Progenitor cell of endocrine pancreas (in vitro differentiated cells): Measurements from ENCODE around the gene SRCAP. TPM values are rescaled to one million over a fixed set of nuclear protein-coding genes. Genes with fewer than 3 reads are reported as not detected.

Experiments
- DNase-seq: peaks from one replicate; pipeline ENCODE4 v3.0.0; 2021; ENCODE audit warnings: low spot score; ENCODE audit not compliant: unreplicated experiment
- H3K27ac Mint-ChIP-seq: 2 replicates; pipeline ENCODE4 v1.8.0; 2021; ENCODE audit warnings: mild to moderate bottlenecking, moderate library complexity, mixed read lengths
- H3K27me3 Mint-ChIP-seq: 2 replicates; pipeline ENCODE4 v1.8.0; 2021; ENCODE audit warnings: mixed read lengths
- H3K36me3 Mint-ChIP-seq: 2 replicates; pipeline ENCODE4 v1.8.0; 2022; ENCODE audit warnings: mixed read lengths; ENCODE audit not compliant: insufficient read depth
- H3K4me1 Mint-ChIP-seq: 2 replicates; pipeline ENCODE4 v1.8.0; 2021; ENCODE audit warnings: low read depth, mixed read lengths
- H3K4me3 Mint-ChIP-seq: 2 replicates; pipeline ENCODE4 v1.8.0; 2021; ENCODE audit warnings: low read depth, mild to moderate bottlenecking, moderate library complexity, mixed read lengths
- H3K9me3 Mint-ChIP-seq: 2 replicates; pipeline ENCODE4 v1.8.0; 2021; ENCODE audit warnings: low read depth, mixed read lengths
- total RNA-seq: library from RNA; stranded (reverse); gene quantifications from 2 replicates; pipeline ENCODE4 v1.2.1, GENCODE V29; 2021
- TF ChIP-seq, protein P1 (sequence below): fragments of 200-600 bp; sonication (generic); IDR thresholded peaks from one replicate; pipeline ENCODE4 v1.5.0; 2021; ENCODE audit warnings: antibody characterized with exemption, mild to moderate bottlenecking; ENCODE audit not compliant: unreplicated experiment

SRCAP gene
- total RNA-seq, 1 donor from 2014 or later = 104 TPM

DNA sequence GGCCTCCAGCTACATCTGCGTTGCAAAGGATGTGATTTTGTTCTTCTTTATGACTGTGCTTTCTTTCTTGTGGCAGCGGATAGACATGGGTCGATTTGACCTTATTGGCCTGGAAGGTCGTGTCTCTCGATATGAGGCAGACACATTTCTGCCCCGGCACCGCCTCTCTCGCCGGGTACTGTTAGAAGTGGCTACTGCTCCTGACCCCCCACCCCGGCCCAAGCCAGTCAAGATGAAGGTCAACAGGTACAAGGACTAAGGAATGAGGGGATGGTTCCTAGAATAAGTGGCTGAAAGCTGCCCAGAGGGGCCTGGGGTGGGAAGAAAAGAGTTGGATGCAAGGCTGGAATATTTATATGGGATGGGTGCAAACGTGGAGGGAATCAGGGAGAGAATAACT lies 21.1 kb downstream of the SRCAP start:
- Mint-ChIP-seq H3K27me3 (no peaks in the 10 kb centered on the region), H3K27ac (peak overlapping the region; percentile 67), H3K36me3 (peaks cover 44% of the 10 kb centered on the region), H3K9me3 (no peaks in the 10 kb centered on the region), H3K4me3 (no peak overlapping the region), H3K4me1 (no peaks in the 10 kb centered on the region)
- TF ChIP-seq, protein P1, sequence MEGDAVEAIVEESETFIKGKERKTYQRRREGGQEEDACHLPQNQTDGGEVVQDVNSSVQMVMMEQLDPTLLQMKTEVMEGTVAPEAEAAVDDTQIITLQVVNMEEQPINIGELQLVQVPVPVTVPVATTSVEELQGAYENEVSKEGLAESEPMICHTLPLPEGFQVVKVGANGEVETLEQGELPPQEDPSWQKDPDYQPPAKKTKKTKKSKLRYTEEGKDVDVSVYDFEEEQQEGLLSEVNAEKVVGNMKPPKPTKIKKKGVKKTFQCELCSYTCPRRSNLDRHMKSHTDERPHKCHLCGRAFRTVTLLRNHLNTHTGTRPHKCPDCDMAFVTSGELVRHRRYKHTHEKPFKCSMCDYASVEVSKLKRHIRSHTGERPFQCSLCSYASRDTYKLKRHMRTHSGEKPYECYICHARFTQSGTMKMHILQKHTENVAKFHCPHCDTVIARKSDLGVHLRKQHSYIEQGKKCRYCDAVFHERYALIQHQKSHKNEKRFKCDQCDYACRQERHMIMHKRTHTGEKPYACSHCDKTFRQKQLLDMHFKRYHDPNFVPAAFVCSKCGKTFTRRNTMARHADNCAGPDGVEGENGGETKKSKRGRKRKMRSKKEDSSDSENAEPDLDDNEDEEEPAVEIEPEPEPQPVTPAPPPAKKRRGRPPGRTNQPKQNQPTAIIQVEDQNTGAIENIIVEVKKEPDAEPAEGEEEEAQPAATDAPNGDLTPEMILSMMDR = no peak
- no peak for DNase-seq

DNA sequence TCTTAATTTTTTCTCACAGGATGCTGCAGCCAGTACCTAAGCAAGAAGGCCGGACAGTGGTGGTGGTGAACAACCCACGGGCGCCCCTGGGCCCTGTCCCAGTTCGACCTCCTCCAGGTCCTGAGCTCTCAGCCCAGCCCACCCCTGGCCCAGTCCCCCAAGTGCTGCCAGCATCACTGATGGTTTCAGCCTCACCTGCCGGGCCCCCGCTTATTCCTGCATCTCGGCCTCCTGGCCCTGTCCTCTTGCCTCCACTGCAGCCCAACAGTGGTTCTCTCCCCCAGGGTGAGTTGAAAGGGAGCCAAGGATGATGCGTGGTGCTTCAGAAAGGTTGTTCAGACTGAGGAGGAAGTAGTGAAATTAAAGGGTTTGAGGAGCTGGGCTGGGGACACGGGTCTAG lies 21.7 kb downstream of the SRCAP start:
- Mint-ChIP-seq H3K4me3 (no peak overlapping the region), H3K4me1 (no peaks in the 10 kb centered on the region), H3K27ac (no peak overlapping the region), H3K36me3 (peaks cover 46% of the 10 kb centered on the region), H3K9me3 (no peaks in the 10 kb centered on the region), H3K27me3 (no peaks in the 10 kb centered on the region)
- TF ChIP-seq, protein P1 = no peak
- no peak for DNase-seq

DNA sequence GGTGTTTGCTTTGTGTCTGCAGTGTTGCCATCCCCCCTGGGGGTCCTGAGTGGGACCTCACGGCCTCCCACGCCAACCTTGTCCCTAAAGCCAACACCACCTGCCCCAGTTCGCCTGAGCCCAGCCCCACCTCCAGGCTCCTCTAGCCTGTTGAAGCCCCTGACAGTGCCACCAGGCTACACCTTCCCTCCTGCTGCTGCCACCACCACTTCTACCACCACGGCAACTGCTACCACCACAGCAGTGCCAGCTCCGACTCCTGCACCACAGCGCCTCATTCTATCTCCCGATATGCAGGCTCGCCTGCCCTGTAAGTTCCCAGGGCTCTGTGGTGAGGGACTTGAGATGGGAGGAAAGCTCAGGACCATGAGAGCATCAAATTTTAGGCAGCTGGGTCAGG lies 22.2 kb downstream of the SRCAP start:
- peaks cover 45% of the 10 kb centered on the region for H3K36me3 Mint-ChIP-seq
- TF ChIP-seq, protein P1 = no peak
- H3K9me3 Mint-ChIP-seq = no peaks in the 10 kb centered on the region

DNA sequence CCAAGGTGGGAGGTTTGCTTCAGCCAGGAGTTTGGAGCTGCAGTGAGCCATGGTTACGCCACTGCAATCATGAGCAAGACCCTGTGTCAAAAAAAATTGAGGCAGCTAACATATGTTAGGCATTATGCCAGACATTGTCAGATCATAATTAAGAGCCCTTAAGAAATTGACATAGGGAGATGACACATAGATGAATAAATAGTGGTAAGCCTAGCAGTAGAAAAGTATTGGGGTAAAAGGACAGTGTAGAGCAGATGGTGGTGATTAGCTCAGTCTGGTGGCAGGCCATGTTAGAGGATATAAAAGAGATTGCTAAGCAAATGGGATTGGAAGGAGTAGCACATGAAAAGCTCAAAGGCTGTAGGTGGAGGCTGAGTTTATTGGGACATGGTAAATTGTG lies 22.6 kb downstream of the SRCAP start:
- TF ChIP-seq, protein P1 = no peak
- Mint-ChIP-seq H3K9me3 (no peaks in the 10 kb centered on the region), H3K4me1 (peaks cover 1% of the 10 kb centered on the region), H3K4me3 (no peak overlapping the region), H3K36me3 (peaks cover 41% of the 10 kb centered on the region), H3K27me3 (no peaks in the 10 kb centered on the region), H3K27ac (no peak overlapping the region)
- no peak for DNase-seq

More for the DNA sequence above, 22.2 kb downstream of the SRCAP start:
- Mint-ChIP-seq H3K4me1 (peaks cover 1% of the 10 kb centered on the region), H3K27ac (no peak overlapping the region), H3K27me3 (no peaks in the 10 kb centered on the region), H3K4me3 (no peak overlapping the region)
- no peak for DNase-seq

DNA sequence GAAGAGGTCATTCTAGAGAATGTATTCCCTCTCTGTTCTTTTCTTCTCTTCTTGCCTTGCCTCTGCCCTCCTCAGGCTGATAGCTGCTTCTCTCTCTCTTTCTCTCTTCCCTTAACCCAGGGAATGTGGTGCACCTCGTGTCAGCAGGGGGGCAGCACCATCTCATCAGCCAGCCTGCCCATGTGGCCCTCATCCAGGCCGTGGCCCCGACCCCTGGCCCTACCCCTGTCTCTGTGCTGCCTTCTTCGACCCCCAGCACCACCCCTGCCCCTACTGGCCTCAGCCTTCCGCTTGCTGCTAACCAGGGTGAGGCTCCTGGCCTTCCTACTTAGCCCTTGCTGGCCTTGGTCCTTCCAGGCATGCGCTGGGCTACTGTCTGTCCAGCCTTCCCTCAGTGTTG lies 23.5 kb downstream of the SRCAP start:
- Mint-ChIP-seq H3K4me1 (peaks cover 1% of the 10 kb centered on the region), H3K4me3 (no peak overlapping the region), H3K27me3 (no peaks in the 10 kb centered on the region), H3K9me3 (no peaks in the 10 kb centered on the region), H3K36me3 (peaks cover 37% of the 10 kb centered on the region), H3K27ac (peak overlapping the region; percentile 73)
- TF ChIP-seq, protein P1 = no peak
- no peak for DNase-seq
